Activated B cell treated with CpG ODN at 0.5 μM for 24 hours (primary cell): ENCODE measurements around the gene PARN. TPM values are rescaled to one million over a fixed set of nuclear protein-coding genes. Genes with fewer than 3 reads are reported as not detected.

Experiments used
- ATAC-seq: fragments of 200-7000 bp; cut with Tn5 transposase; one replicate; pipeline ENCODE4 v1.10.0; 2021; ENCODE audit warnings: low read depth, mild to moderate bottlenecking, moderate library complexity
- CTCF ChIA-PET: fragments of 350-600 bp; sonication (Branson Sonifier 250); formaldehyde crosslinking; loops from one replicate; lab custom pipeline; 2021; ENCODE audit warnings: antibody characterized with exemption; lab: Charles Lee
- POLR2A ChIA-PET: fragments of 350-600 bp; sonication (Branson Sonifier 250); formaldehyde crosslinking; loops from one replicate; lab custom pipeline; 2021; ENCODE audit warnings: antibody characterized with exemption; lab: Charles Lee
- DNase-seq: peaks from one replicate; pipeline ENCODE4 v3.0.0; 2022
- H3K27ac Mint-ChIP-seq: one replicate; pipeline ENCODE4 v1.8.0; 2020; ENCODE audit warnings: mixed read lengths
- H3K27me3 Mint-ChIP-seq: one replicate; pipeline ENCODE4 v1.8.0; 2021; ENCODE audit warnings: mixed read lengths
- H3K36me3 Mint-ChIP-seq: one replicate; pipeline ENCODE4 v1.8.0; 2021; ENCODE audit warnings: low read depth, mixed read lengths
- H3K4me1 Mint-ChIP-seq: one replicate; pipeline ENCODE4 v1.8.0; 2021; ENCODE audit warnings: mixed read lengths
- H3K4me3 Mint-ChIP-seq: one replicate; pipeline ENCODE4 v1.8.0; 2020; ENCODE audit warnings: mild to moderate bottlenecking, mixed read lengths
- H3K9me3 Mint-ChIP-seq: one replicate; pipeline ENCODE4 v1.8.0; 2020; ENCODE audit warnings: mixed read lengths
- intact Hi-C: fragments of 100-400 bp; cut with micrococcal nuclease; formaldehyde crosslinking; loops from one replicate; pipeline ENCODE4 v1.15.1; 2024
- total RNA-seq: library from RNA; stranded (reverse); gene quantifications from 2 replicates; pipeline ENCODE4 v1.2.3, GENCODE V29; 2022
- TF ChIP-seq, protein P1 (sequence below): fragments of 200-600 bp; IDR thresholded peaks from one replicate; pipeline ENCODE4 v1.8.0; 2022; ENCODE audit warnings: antibody characterized with exemption, mild to moderate bottlenecking

Gene PARN
- total RNA-seq, 1 donor from 2014 or later: 47.3 TPM

DNA sequence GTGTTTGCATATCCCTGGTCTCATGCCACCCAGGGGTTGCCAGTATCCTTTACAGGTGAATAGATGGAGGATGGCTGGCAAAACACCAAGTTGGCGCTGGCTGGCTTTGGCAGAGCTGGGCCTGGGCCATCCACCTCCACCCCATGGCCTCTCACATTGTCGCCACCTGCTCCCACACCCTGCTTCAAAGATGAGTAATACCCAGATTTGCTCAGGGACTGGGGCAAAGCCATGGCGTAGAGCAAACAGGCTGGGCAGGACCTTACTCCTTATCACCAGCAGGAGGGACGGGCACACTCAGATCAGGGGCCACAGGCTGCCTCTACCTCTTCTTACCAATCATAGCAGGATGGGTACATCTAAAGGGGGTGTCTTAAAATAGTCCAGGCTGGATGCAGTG lies 39.7 kb upstream of the PARN start:
- Mint-ChIP-seq H3K4me3 (no peak overlapping the region), H3K4me1 (peaks cover 18% of the 10 kb centered on the region), H3K9me3 (no peaks in the 10 kb centered on the region), H3K36me3 (peaks cover 49% of the 10 kb centered on the region), H3K27me3 (no peaks in the 10 kb centered on the region), H3K27ac (no peak overlapping the region)
- DNase-seq (no peak), ATAC-seq (no peak)
- intact Hi-C loops: no loop called here
- POLR2A ChIA-PET: no interaction called here
- CTCF ChIA-PET: no interaction called here
- TF ChIP-seq, protein P1, sequence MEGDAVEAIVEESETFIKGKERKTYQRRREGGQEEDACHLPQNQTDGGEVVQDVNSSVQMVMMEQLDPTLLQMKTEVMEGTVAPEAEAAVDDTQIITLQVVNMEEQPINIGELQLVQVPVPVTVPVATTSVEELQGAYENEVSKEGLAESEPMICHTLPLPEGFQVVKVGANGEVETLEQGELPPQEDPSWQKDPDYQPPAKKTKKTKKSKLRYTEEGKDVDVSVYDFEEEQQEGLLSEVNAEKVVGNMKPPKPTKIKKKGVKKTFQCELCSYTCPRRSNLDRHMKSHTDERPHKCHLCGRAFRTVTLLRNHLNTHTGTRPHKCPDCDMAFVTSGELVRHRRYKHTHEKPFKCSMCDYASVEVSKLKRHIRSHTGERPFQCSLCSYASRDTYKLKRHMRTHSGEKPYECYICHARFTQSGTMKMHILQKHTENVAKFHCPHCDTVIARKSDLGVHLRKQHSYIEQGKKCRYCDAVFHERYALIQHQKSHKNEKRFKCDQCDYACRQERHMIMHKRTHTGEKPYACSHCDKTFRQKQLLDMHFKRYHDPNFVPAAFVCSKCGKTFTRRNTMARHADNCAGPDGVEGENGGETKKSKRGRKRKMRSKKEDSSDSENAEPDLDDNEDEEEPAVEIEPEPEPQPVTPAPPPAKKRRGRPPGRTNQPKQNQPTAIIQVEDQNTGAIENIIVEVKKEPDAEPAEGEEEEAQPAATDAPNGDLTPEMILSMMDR: no peak

DNA sequence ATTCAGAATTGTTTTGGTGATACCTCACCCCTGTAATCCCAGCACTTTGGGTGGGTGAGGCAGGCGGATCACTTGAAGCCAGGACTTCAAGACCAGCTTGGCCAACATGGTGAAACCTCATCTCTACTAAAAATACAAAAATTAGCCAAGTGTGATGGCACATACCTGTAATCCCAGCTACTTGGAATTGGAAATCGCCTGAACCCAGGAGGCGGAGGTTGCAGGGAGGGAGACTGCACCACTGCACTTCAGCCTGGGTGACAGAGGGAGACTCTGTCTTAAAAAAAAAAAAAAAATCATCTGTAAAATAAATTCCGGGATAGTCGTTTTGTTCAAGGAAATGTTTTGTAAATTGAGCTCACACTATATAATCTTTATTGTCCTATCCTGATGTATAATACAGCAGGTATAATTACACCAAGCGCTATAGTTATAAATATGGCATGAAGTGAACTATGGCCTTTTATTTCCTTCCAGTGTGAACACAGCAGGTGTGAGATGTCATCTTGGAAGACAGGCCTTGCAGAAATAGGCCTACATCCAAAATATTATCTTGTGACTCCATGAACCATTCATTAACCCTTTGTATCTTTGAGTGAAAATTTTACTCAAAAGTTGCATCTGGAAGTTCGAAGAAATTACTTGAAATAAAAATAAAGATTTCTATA lies 38.6 kb upstream of the PARN start:
- ChIA-PET POLR2A (interaction anchor here (0.6 kb wide), 1 partner anchor 13 kb away, joined by 3 read pairs; no protein-coding TSS in a partner anchor), CTCF (no interaction called here)
- Mint-ChIP-seq H3K4me3 (no peak overlapping the region), H3K4me1 (peaks cover 17% of the 10 kb centered on the region), H3K27me3 (no peaks in the 10 kb centered on the region), H3K9me3 (no peaks in the 10 kb centered on the region), H3K27ac (no peak overlapping the region), H3K36me3 (peaks cover 60% of the 10 kb centered on the region)
- ATAC-seq: no peak
- no peak for DNase-seq
- intact Hi-C loops: no loop called here
- TF ChIP-seq, protein P1: no peak

DNA sequence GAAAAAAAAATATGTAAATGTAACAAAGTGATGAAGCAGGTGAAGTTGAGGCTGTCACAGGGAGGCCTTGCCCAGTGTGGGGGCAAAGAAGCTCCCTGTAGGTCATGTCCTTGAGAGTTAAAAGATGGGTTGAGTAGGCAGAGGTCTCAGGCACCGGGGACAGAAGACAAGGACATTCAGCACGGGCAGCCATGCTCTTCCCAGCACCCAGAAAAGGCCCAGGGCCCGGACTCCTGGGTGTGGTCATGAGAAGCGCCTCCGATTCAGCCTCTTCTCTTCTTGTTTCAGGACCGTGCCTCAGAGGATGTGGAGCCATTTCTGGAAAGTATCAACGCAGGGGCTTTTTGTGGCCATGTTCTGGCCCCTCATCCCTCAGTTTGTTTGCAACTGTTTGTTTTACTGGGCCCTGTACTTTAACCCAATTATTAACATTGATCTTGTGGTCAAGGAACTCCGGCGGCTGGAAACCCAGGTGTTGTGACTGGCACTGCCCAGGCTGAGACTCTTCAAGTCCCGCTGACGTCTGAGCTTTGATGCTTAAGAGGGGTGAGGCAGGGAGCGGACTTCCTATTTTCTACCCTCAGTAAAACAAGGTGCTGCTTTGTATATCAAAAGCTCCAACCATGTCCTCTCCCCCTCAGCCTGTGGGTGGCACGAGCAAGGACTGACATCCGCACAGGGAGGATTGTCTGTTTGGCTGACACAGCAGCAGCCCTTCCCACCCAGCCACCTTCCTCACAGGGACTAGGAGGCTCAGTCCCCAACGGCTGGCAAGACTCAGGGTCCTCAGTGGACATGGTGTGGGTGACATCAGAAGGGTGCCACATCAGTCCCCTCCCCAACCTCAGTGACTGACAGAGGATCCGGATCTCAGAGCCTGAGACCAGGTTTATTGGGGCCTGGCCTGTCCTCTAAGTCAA lies 37.5 kb upstream of the PARN start:
- TF ChIP-seq, protein P1: no peak
- no peak for DNase-seq
- H3K27ac Mint-ChIP-seq: no peak overlapping the region
- CTCF ChIA-PET: no interaction called here
- H3K4me3 Mint-ChIP-seq: no peak overlapping the region
- H3K9me3 Mint-ChIP-seq: no peaks in the 10 kb centered on the region
- H3K4me1 Mint-ChIP-seq: peaks cover 12% of the 10 kb centered on the region
- intact Hi-C loops: no loop called here
- H3K27me3 Mint-ChIP-seq: no peaks in the 10 kb centered on the region
- ATAC-seq: no peak
- peaks cover 69% of the 10 kb centered on the region for H3K36me3 Mint-ChIP-seq
- POLR2A ChIA-PET: no interaction called here

DNA sequence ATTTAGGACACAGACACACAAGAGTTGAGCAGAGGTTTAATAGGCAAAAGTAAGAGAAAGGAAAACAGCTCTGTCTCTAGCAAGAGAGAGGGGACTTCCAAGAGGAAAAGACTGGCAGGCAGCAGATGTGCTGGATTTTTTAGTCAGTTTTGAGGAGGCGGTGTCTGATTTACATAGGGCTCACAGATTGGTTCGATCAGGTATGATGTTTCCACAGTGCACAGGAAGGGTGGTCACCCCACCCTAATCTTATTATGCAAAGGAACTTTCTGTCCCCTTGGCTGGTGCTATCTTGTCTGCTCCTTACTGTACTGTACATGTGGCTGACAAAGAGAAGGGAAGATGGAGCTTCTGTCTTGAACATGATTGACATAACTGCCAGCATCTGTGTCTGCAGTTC lies 28.0 kb upstream of the PARN start:
- Mint-ChIP-seq H3K27ac (peak overlapping the region; percentile 79), H3K36me3 (peaks cover 67% of the 10 kb centered on the region), H3K27me3 (no peaks in the 10 kb centered on the region), H3K9me3 (no peaks in the 10 kb centered on the region), H3K4me1 (peaks cover 10% of the 10 kb centered on the region), H3K4me3 (peak overlapping the region; percentile 24)
- intact Hi-C loops: loop anchor here (2.0 kb wide), 1 partner anchor 25 kb away; the partner anchor contains the start of gene BFAR
- TF ChIP-seq, protein P1: no peak
- ChIA-PET CTCF (no interaction called here), POLR2A (interaction anchor here (0.8 kb wide), 1 partner anchor 802 kb away, joined by 3 read pairs; no protein-coding TSS in a partner anchor)
- peak; percentile 94 for ATAC-seq
- DNase-seq: no peak

DNA sequence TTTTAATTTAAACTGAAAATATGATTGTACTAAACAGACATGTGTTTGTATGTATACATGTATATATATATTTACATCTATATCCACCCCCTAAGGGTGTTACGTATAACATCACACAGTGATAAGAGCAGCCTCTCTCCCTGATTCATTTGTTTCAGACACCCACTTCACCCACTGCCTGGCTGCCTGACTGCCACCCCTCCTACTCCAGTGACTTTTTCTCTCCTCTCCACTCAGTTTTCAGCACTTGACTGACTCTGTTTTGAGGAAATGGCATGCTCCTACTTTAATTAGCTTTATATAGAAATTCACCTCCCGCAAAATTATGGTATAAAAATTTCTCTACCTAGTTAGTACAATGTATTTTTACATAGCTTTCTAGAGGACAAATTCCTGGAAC lies 22.7 kb upstream of the PARN start:
- Mint-ChIP-seq H3K4me1 (no peaks in the 10 kb centered on the region), H3K36me3 (peaks cover 79% of the 10 kb centered on the region), H3K27me3 (no peaks in the 10 kb centered on the region), H3K27ac (no peak overlapping the region), H3K9me3 (no peaks in the 10 kb centered on the region), H3K4me3 (no peak overlapping the region)
- ChIA-PET POLR2A (no interaction called here), CTCF (no interaction called here)
- no peak for ATAC-seq
- intact Hi-C loops: no loop called here
- DNase-seq: no peak
- TF ChIP-seq, protein P1: no peak
